IMR-90 (cell line): ENCODE data around the gene IL17F. TPM values are rescaled to one million over a fixed set of nuclear protein-coding genes. Genes with fewer than 3 reads are reported as not detected.

Experiments used
- ATAC-seq: fragments of 200-7000 bp; cut with Tn5 transposase; 2 replicates; pipeline ENCODE4 v1.9.1; 2020; ENCODE audit warnings: low read depth, mild to moderate bottlenecking, moderate library complexity
- BruUV-seq: library from RNA; stranded (reverse); fragments of 400-500 nt; replicated peaks from 2 replicates; lab custom pipeline; 2021; lab: Mats Ljungman, UMichigan
- CTCF ChIA-PET: fragments of 300-600 bp; formaldehyde crosslinking; extraction: SDS; loops from one replicate; lab custom pipeline; 2021; ENCODE audit warnings: antibody characterized with exemption; lab: Yijun Ruan, JAX
- POLR2A ChIA-PET: fragments of 300-600 bp; sonication (Branson Sonifier 250); formaldehyde crosslinking; loops from one replicate; lab custom pipeline; 2022; ENCODE audit warnings: antibody characterized with exemption; ENCODE audit not compliant: unreplicated experiment; lab: Charles Lee
- DNase-seq: peaks from one replicate; pipeline ENCODE4 v3.0.0; 2013
- H2AFZ ChIP-seq: replicated peaks from 2 replicates; pipeline ENCODE3; 2013; ENCODE audit warnings: low read length, mild to moderate bottlenecking; ENCODE audit not compliant: poor library complexity
- H2AK5ac ChIP-seq: 2 replicates; pipeline ENCODE4 v1.6.1; 2013; ENCODE audit warnings: low read depth, low read length, inconsistent platforms
- H2AK9ac ChIP-seq: replicated peaks from 2 replicates; pipeline ENCODE3; 2013; ENCODE audit warnings: mild to moderate bottlenecking, low read depth, low read length, moderate library complexity; ENCODE audit not compliant: poor library complexity
- H2BK120ac ChIP-seq: 2 replicates; pipeline ENCODE4 v1.6.1; 2013; ENCODE audit warnings: low read depth, low read length, inconsistent platforms
- H2BK15ac ChIP-seq: 3 replicates; pipeline ENCODE4 v1.6.1; 2013; ENCODE audit warnings: low read depth, low read length, inconsistent platforms
- H2BK20ac ChIP-seq: 2 replicates; pipeline ENCODE4 v1.6.1; 2013; ENCODE audit warnings: low read depth, mild to moderate bottlenecking, inconsistent platforms, low read length, moderate library complexity
- H2BK5ac ChIP-seq: 2 replicates; pipeline ENCODE4 v1.6.1; 2013; ENCODE audit warnings: mild to moderate bottlenecking, low read depth, low read length, inconsistent platforms; ENCODE audit not compliant: poor library complexity, severe bottlenecking
- H3K14ac ChIP-seq: replicated peaks from 2 replicates; pipeline ENCODE4 v1.6.1; 2013; ENCODE audit warnings: low read depth, low read length, inconsistent platforms
- H3K18ac ChIP-seq: 2 replicates; pipeline ENCODE4 v1.6.1; 2013; ENCODE audit warnings: low read depth, low read length, control low read depth
- H3K23ac ChIP-seq: 2 replicates; pipeline ENCODE4 v1.6.1; 2013; ENCODE audit warnings: low read depth, low read length, inconsistent platforms
- H3K27ac ChIP-seq: 2 replicates; pipeline ENCODE4 v1.5.1; 2013; ENCODE audit warnings: mild to moderate bottlenecking, control low read depth, low read length; ENCODE audit not compliant: insufficient read depth
- H3K27me3 ChIP-seq: 2 replicates; pipeline ENCODE4 v1.6.1; 2013; ENCODE audit warnings: low read length; ENCODE audit not compliant: control insufficient read depth, insufficient read depth
- H3K36me3 ChIP-seq: 2 replicates; pipeline ENCODE4 v1.6.1; 2013; ENCODE audit warnings: low read length, mixed read lengths; ENCODE audit not compliant: control insufficient read depth, insufficient read depth
- H3K4ac ChIP-seq: 2 replicates; pipeline ENCODE4 v1.6.1; 2013; ENCODE audit warnings: low read depth, low read length, inconsistent platforms
- H3K4me1 ChIP-seq: 2 replicates; pipeline ENCODE4 v1.6.1; 2013; ENCODE audit warnings: low read length, mixed read lengths; ENCODE audit not compliant: control insufficient read depth, insufficient read depth
- H3K4me2 ChIP-seq: 2 replicates; pipeline ENCODE4 v1.6.1; 2013; ENCODE audit warnings: low read depth, mild to moderate bottlenecking, control low read depth, low read length, moderate library complexity
- H3K4me3 ChIP-seq: 2 replicates; pipeline ENCODE4 v1.5.1; 2013; ENCODE audit warnings: low read depth, mild to moderate bottlenecking, control low read depth, low read length, moderate library complexity; ENCODE audit not compliant: insufficient read depth
- H3K56ac ChIP-seq: 2 replicates; pipeline ENCODE4 v1.6.1; 2013; ENCODE audit warnings: low read length, inconsistent platforms; ENCODE audit not compliant: insufficient read depth; ENCODE audit errors: extremely low read depth
- H3K79me1 ChIP-seq, 2 experiments: 2 replicates each; pipeline ENCODE4 v1.6.1; 2013; ENCODE audit warnings: low read length in 2 of 2, inconsistent platforms in 1 of 2, low read depth in 1 of 2
- H3K9ac ChIP-seq: 2 replicates; pipeline ENCODE4 v1.6.1; 2013; ENCODE audit warnings: low read depth, low read length, control low read depth
- H3K9me1 ChIP-seq: 2 replicates; pipeline ENCODE4 v1.6.1; 2013; ENCODE audit warnings: low read length, inconsistent platforms; ENCODE audit not compliant: insufficient read depth
- H3K9me3 ChIP-seq: 2 replicates; pipeline ENCODE4 v1.6.1; 2013; ENCODE audit warnings: low read length; ENCODE audit not compliant: control insufficient read depth, insufficient read depth
- H4K20me1 ChIP-seq: 2 replicates; pipeline ENCODE4 v1.6.1; 2013; ENCODE audit warnings: low read length, inconsistent platforms; ENCODE audit not compliant: insufficient read depth
- H4K5ac ChIP-seq: 2 replicates; pipeline ENCODE4 v1.6.1; 2013; ENCODE audit warnings: mild to moderate bottlenecking, low read depth, low read length, control low read depth
- H4K8ac ChIP-seq, 2 experiments: 2 replicates each; pipeline ENCODE4 v1.6.1; 2013; ENCODE audit warnings: low read depth in 2 of 2, low read length in 2 of 2, control low read depth in 1 of 2, inconsistent platforms in 1 of 2
- H4K91ac ChIP-seq: 2 replicates; pipeline ENCODE4 v1.6.1; 2013; ENCODE audit warnings: low read depth, low read length, inconsistent platforms; ENCODE audit not compliant: insufficient read depth
- BHLHE40 ChIP-seq: fragments of 150-350 bp; IDR thresholded peaks from 2 replicates; pipeline ENCODE4 v1.6.1; 2016; ENCODE audit warnings: mild to moderate bottlenecking, low read depth, low read length
- CEBPB ChIP-seq: IDR thresholded peaks from 2 replicates; pipeline ENCODE4 v1.6.1; 2012; ENCODE audit warnings: low read depth, low read length, improper control_type of control experiment
- CHD1 ChIP-seq: IDR thresholded peaks from 2 replicates; pipeline ENCODE4 v1.6.1; 2012; ENCODE audit warnings: low read depth, low read length, improper control_type of control experiment
- ELK1 ChIP-seq: fragments of 150-350 bp; IDR thresholded peaks from 2 replicates; pipeline ENCODE4 v1.6.1; 2016; ENCODE audit warnings: low read depth, mild to moderate bottlenecking, low read length, moderate library complexity, borderline replicate concordance
- FOS ChIP-seq: fragments of 150-350 bp; IDR thresholded peaks from 2 replicates; pipeline ENCODE4 v1.6.1; 2016; ENCODE audit warnings: low read depth, low read length
- MAFK ChIP-seq: IDR thresholded peaks from 2 replicates; pipeline ENCODE4 v1.6.1; 2012; ENCODE audit warnings: low read depth, low read length, improper control_type of control experiment
- MAZ ChIP-seq: IDR thresholded peaks from 2 replicates; pipeline ENCODE4 v1.6.1; 2012; ENCODE audit warnings: low read depth, mild to moderate bottlenecking, low read length, improper control_type of control experiment, moderate library complexity, borderline replicate concordance
- MXI1 ChIP-seq: IDR thresholded peaks from 2 replicates; pipeline ENCODE4 v1.6.1; 2012; ENCODE audit warnings: low read depth, mild to moderate bottlenecking, low read length, moderate library complexity, borderline replicate concordance
- NFE2L2 ChIP-seq: fragments of 150-350 bp; IDR thresholded peaks from 2 replicates; pipeline ENCODE4 v1.6.1; 2016; ENCODE audit warnings: low read depth, mild to moderate bottlenecking, low read length
- POLR2A ChIP-seq: IDR thresholded peaks from 2 replicates; pipeline ENCODE4 v1.6.1; 2012; ENCODE audit warnings: mild to moderate bottlenecking, low read depth, low read length
- RAD21 ChIP-seq: IDR thresholded peaks from 2 replicates; pipeline ENCODE4 v1.6.1; 2012; ENCODE audit warnings: low read length, improper control_type of control experiment
- RCOR1 ChIP-seq: IDR thresholded peaks from 2 replicates; pipeline ENCODE4 v1.6.1; 2012; ENCODE audit warnings: mild to moderate bottlenecking, low read length, improper control_type of control experiment; ENCODE audit not compliant: insufficient replicate concordance
- RFX5 ChIP-seq: IDR thresholded peaks from 2 replicates; pipeline ENCODE4 v1.8.0; 2012; ENCODE audit warnings: low read depth, mild to moderate bottlenecking, low read length, moderate library complexity
- SMC3 ChIP-seq: fragments of 150-350 bp; IDR thresholded peaks from 2 replicates; pipeline ENCODE4 v1.6.1; 2016; ENCODE audit warnings: low read depth, mild to moderate bottlenecking, antibody characterized with exemption, low read length, moderate library complexity
- dilution Hi-C: fragments of 300-500 bp; cut with HindIII; formaldehyde crosslinking; loops from one replicate; pipeline ENCODE4 v1.14.3; 2018; ENCODE audit warnings: low sequenced_read_pairs; ENCODE audit not compliant: unreplicated experiment
- in situ Hi-C: fragments of 300-500 bp; cut with MboI; formaldehyde crosslinking; loops from 3 replicates; pipeline ENCODE4 v1.14.3; 2019; ENCODE audit warnings: low sequenced_read_pairs, inconsistent platforms, mixed read lengths
- intact Hi-C: fragments of 100-400 bp; cut with micrococcal nuclease; formaldehyde crosslinking; loops from 2 replicates; pipeline ENCODE4 v1.10.0; 2022
- polyA plus RNA-seq, 3 experiments: library from polyadenylated mRNA; depleted of rRNA; stranded (reverse); fragments of >200 nt; gene quantifications; 2 replicates each; pipeline ENCODE4 v1.2.3, GENCODE V29; 2012; ENCODE audit warnings: low replicate concordance in 1 of 3
- total RNA-seq: library from RNA; depleted of rRNA; stranded (reverse); fragments of >200 nt; gene quantifications from 2 replicates; pipeline ENCODE4 v1.2.3, GENCODE V29; 2012
- TF ChIP-seq, protein P1 (sequence below): fragments of 150-350 bp; IDR thresholded peaks from 2 replicates; pipeline ENCODE4 v1.6.1; 2017; ENCODE audit warnings: mild to moderate bottlenecking, antibody characterized with exemption, low read length, low read depth
- TF ChIP-seq, protein P2 (sequence below): conservative IDR thresholded peaks from 2 replicates; pipeline ENCODE4 v1.5.1; 2012; ENCODE audit warnings: mild to moderate bottlenecking, low read depth, low read length, improper control_type of control experiment

Gene IL17F
- total and polyA plus RNA-seq, 2 of the 4 experiments (the other 2 are of a cell fraction): not detected

GRCh38 chr6:52293067-52293466 is 48.8 kb upstream of the IL17F start:
- Histone ChIP-seq H2AK9ac (no peak overlapping the region), H2AK5ac (no peak overlapping the region), H3K9ac (no peak overlapping the region), H2BK15ac (no peak overlapping the region), H3K18ac (no peak overlapping the region), H2BK120ac (no peak overlapping the region), H3K36me3 (no peaks in the 10 kb centered on the region), H3K56ac (no peak overlapping the region), H3K9me3 (0 out of 2 replicates have a peak, but pooled peaks cover 2% of the 10 kb centered on the region), H3K23ac (no peak overlapping the region), H4K91ac (no peak overlapping the region), H3K4me2 (no peak overlapping the region), H2BK5ac (no peak overlapping the region), H3K27me3 (peaks cover 8% of the 10 kb centered on the region), H3K4me3 (no peak overlapping the region), H4K5ac (no peak overlapping the region), H3K14ac (no peak overlapping the region), H2BK20ac (no peak overlapping the region), H3K4me1 (no peaks in the 10 kb centered on the region), H3K79me1 (no peaks in the 10 kb centered on the region), H3K4ac (no peak overlapping the region), H4K20me1 (no peaks in the 10 kb centered on the region), H3K27ac (no peak overlapping the region), H4K8ac (no peak overlapping the region), H2AFZ (no peak overlapping the region), H3K9me1 (0 out of 2 replicates have a peak, but pooled peaks cover 2% of the 10 kb centered on the region)
- in situ Hi-C loops: loop anchor here (5.0 kb wide), 1 partner anchor 104 kb away; no protein-coding TSS in a partner anchor
- no TSS peak for BruUV-seq
- ChIA-PET POLR2A (no interaction called here), CTCF (interaction anchor here (0.6 kb wide), 1 partner anchor 1417 kb away, joined by 3 read pairs; no protein-coding TSS in a partner anchor)
- dilution Hi-C loops: no loop called here
- DNase-seq: no peak
- intact Hi-C loops: no loop called here
- no peak for TF ChIP-seq MXI1
- TF ChIP-seq ELK1: no peak
- TF ChIP-seq NFE2L2: no peak
- no peak for TF ChIP-seq RAD21
- no peak for TF ChIP-seq CEBPB
- TF ChIP-seq MAZ: no peak
- no peak for TF ChIP-seq RCOR1
- TF ChIP-seq, protein P1, sequence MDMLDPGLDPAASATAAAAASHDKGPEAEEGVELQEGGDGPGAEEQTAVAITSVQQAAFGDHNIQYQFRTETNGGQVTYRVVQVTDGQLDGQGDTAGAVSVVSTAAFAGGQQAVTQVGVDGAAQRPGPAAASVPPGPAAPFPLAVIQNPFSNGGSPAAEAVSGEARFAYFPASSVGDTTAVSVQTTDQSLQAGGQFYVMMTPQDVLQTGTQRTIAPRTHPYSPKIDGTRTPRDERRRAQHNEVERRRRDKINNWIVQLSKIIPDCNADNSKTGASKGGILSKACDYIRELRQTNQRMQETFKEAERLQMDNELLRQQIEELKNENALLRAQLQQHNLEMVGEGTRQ: no peak
- no peak for TF ChIP-seq SMC3
- TF ChIP-seq FOS: no peak
- no peak for TF ChIP-seq BHLHE40
- TF ChIP-seq CHD1: no peak
- no peak for TF ChIP-seq RFX5
- no peak for TF ChIP-seq MAFK
- no peak for TF ChIP-seq POLR2A
- TF ChIP-seq, protein P2, sequence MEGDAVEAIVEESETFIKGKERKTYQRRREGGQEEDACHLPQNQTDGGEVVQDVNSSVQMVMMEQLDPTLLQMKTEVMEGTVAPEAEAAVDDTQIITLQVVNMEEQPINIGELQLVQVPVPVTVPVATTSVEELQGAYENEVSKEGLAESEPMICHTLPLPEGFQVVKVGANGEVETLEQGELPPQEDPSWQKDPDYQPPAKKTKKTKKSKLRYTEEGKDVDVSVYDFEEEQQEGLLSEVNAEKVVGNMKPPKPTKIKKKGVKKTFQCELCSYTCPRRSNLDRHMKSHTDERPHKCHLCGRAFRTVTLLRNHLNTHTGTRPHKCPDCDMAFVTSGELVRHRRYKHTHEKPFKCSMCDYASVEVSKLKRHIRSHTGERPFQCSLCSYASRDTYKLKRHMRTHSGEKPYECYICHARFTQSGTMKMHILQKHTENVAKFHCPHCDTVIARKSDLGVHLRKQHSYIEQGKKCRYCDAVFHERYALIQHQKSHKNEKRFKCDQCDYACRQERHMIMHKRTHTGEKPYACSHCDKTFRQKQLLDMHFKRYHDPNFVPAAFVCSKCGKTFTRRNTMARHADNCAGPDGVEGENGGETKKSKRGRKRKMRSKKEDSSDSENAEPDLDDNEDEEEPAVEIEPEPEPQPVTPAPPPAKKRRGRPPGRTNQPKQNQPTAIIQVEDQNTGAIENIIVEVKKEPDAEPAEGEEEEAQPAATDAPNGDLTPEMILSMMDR: no peak
- ATAC-seq: no peak
